Calu3 (cell line): Measurements from ENCODE around the gene YIF1B. TPM values are rescaled to one million over a fixed set of nuclear protein-coding genes. Genes with fewer than 3 reads are reported as not detected.
A peak's percentile ranks its signal among the peaks of the same experiment; 100 is the strongest.

ENCODE experiments used
- BruUV-seq: library from RNA; stranded (reverse); fragments of 400-500 nt; replicated peaks from 2 replicates; lab custom pipeline; 2021; lab: Mats Ljungman, UMichigan
- CTCF ChIA-PET: fragments of 300-600 bp; sonication (Branson Sonifier 250); formaldehyde crosslinking; loops from one replicate; lab custom pipeline; 2022; ENCODE audit warnings: antibody characterized with exemption; lab: Charles Lee
- DNase-seq: peaks from one replicate; pipeline ENCODE4 v3.0.0; 2022
- H3K27ac Mint-ChIP-seq: one replicate; pipeline ENCODE4 v1.8.0; 2022; ENCODE audit warnings: mixed read lengths; ENCODE audit not compliant: unreplicated experiment
- H3K27me3 Mint-ChIP-seq: one replicate; pipeline ENCODE4 v1.8.0; 2022; ENCODE audit warnings: mixed read lengths; ENCODE audit not compliant: unreplicated experiment
- H3K36me3 Mint-ChIP-seq: one replicate; pipeline ENCODE4 v1.8.0; 2022; ENCODE audit warnings: mild to moderate bottlenecking, moderate library complexity, mixed read lengths; ENCODE audit not compliant: insufficient read depth, unreplicated experiment
- H3K4me1 Mint-ChIP-seq: one replicate; pipeline ENCODE4 v1.8.0; 2022; ENCODE audit warnings: mild to moderate bottlenecking, low read depth, mixed read lengths; ENCODE audit not compliant: unreplicated experiment
- H3K4me3 Mint-ChIP-seq: one replicate; pipeline ENCODE4 v1.8.0; 2022; ENCODE audit warnings: mild to moderate bottlenecking, low read depth, moderate library complexity, mixed read lengths; ENCODE audit not compliant: unreplicated experiment
- H3K9me3 Mint-ChIP-seq: one replicate; pipeline ENCODE4 v1.8.0; 2022; ENCODE audit warnings: low read depth, mixed read lengths; ENCODE audit not compliant: unreplicated experiment
- CTCF ChIP-seq: fragments of 200-600 bp; IDR thresholded peaks from one replicate; pipeline ENCODE4 v1.8.0; 2022; ENCODE audit warnings: antibody characterized with exemption; ENCODE audit not compliant: unreplicated experiment
- intact Hi-C: fragments of 100-400 bp; cut with micrococcal nuclease; formaldehyde crosslinking; loops from one replicate; pipeline ENCODE4 v1.10.0; 2022; ENCODE audit not compliant: unreplicated experiment
- total RNA-seq: library from RNA; stranded (reverse); gene quantifications from 2 replicates; pipeline ENCODE4 v1.2.3, GENCODE V29; 2022

The YIF1B gene
- total RNA-seq, 1 experiment from 2014 or later, result 45.4 TPM

DNA sequence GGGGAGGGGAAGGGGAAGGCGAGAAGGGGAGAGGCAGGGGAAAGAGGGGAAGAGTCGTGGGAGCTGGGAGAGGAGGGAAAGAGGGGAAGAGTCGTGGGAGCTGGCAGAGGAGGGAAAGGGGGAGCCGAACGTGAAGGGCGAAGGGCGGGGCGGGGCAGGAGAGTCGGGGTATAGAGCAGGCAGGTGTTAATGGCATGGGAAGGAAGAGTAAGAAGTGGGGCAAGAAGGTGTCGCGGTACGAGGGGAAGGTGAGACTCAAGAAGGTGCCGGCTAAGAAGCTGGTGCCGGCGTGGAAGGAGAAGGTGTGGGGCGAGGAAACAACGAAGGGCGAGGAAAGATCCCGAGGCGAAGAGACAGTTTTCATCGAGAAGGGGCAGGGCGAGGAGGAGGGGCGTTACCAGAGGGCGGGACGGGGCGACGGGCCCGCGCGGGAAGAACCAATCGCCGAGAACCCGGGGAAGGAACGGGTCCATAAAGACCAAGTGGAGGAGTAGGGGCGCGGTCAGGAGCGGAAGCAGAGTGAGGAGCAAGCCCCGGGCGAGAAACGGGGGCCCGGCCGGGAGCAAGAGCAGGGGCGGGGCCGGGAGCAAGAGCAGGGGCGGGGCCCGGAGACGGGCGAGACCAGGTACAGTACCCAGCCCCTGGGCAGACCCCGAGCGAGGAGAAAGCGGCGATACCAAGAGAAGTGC is 20.3 kb upstream of the YIF1B start:
- peaks cover 19% of the 10 kb centered on the region for H3K4me1 Mint-ChIP-seq
- H3K36me3 Mint-ChIP-seq, result peaks cover 21% of the 10 kb centered on the region
- CTCF ChIA-PET, result interaction anchor here (0.6 to 1.6 kb wide), 11 partner anchors 26 to 429 kb away, joined by 3 to 22 read pairs (median 4); partner anchors contain the start of genes GGN, PSMD8, SIPA1L3 and SPINT2
- H3K27ac Mint-ChIP-seq, result peak overlapping the region; percentile 79
- TF ChIP-seq CTCF, result no peak
- peak overlapping the region; percentile 88 for H3K4me3 Mint-ChIP-seq
- DNase-seq, result peak; percentile 99
- H3K9me3 Mint-ChIP-seq, result no peaks in the 10 kb centered on the region
- H3K27me3 Mint-ChIP-seq, result no peaks in the 10 kb centered on the region
- intact Hi-C loops, result loop anchor here (1.0 to 2.0 kb wide), 3 partner anchors 38 to 101 kb away; partner anchors contain the start of gene PSMD8
- BruUV-seq, result no TSS peak

DNA sequence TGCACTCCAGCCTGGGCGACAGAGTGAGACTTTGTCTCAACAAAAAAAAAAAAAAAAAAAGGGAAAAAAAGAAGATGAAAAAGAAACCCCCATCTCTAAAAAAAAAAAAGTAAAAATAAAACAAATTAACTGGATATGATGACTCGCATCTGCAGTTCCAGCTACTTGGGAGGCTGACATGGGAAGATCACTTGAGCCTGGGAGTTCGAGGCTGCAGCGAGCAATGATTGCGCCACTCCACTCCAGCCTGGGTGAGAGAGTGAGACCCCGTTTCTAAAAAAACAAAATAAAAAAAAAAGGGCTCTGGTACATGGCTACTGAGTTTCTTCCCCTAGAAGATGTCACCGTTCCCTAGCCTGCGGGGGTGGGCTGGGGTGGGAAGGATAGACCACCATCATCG is 17.5 kb upstream of the YIF1B start:
- H3K27me3 Mint-ChIP-seq, result no peaks in the 10 kb centered on the region
- no peaks in the 10 kb centered on the region for H3K9me3 Mint-ChIP-seq
- intact Hi-C loops, result loop anchor here (5.0 kb wide), 1 partner anchor 436 kb away; no protein-coding TSS in a partner anchor
- CTCF ChIA-PET, result interaction anchor here (0.6 to 1.3 kb wide), 2 partner anchors 90 to 222 kb away, joined by 5 to 6 read pairs; no protein-coding TSS in a partner anchor
- peaks cover 25% of the 10 kb centered on the region for H3K36me3 Mint-ChIP-seq
- no peak overlapping the region for H3K27ac Mint-ChIP-seq
- no peak overlapping the region for H3K4me3 Mint-ChIP-seq
- TF ChIP-seq CTCF, result no peak
- H3K4me1 Mint-ChIP-seq, result peaks cover 10% of the 10 kb centered on the region
- DNase-seq, result no peak
- no TSS peak for BruUV-seq

DNA sequence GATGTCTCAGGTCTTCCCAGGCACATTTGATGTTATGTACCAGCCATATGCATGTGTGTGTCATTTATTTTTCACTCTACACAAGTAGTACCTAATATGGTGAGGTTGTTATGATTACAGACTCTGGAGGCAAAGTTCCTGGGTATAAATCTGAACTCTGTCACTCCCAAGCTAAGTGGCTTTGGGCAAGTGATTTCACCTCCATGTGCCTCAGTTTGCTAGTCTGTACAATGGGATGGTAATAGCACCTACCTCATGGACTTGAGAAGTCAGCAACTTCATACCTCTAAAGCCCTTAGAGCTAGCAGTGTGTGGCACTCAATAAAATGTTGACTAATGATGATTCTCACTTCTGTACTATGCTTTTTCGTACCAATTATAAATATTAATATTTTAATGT is 16.0 kb upstream of the YIF1B start:
- H3K4me1 Mint-ChIP-seq, result peaks cover 3% of the 10 kb centered on the region
- no peak overlapping the region for H3K27ac Mint-ChIP-seq
- no peaks in the 10 kb centered on the region for H3K9me3 Mint-ChIP-seq
- H3K36me3 Mint-ChIP-seq, result peaks cover 19% of the 10 kb centered on the region
- no peak for DNase-seq
- no peaks in the 10 kb centered on the region for H3K27me3 Mint-ChIP-seq
- intact Hi-C loops, result loop anchor here (5.0 kb wide), 1 partner anchor 434 kb away; no protein-coding TSS in a partner anchor
- BruUV-seq, result no TSS peak
- no peak for TF ChIP-seq CTCF
- CTCF ChIA-PET, result interaction anchor here (1.3 kb wide), 1 partner anchor 88 kb away, joined by 5 read pairs; no protein-coding TSS in a partner anchor
- no peak overlapping the region for H3K4me3 Mint-ChIP-seq

GRCh38 chr19:38329651-38330050 is 13.9 kb upstream of the YIF1B start:
- CTCF ChIA-PET, result no interaction called here
- H3K27ac Mint-ChIP-seq, result no peak overlapping the region
- H3K4me1 Mint-ChIP-seq, result no peaks in the 10 kb centered on the region
- no peak for TF ChIP-seq CTCF
- no peaks in the 10 kb centered on the region for H3K9me3 Mint-ChIP-seq
- BruUV-seq, result no TSS peak
- DNase-seq, result no peak
- intact Hi-C loops, result loop anchor here (5.0 kb wide), 1 partner anchor 432 kb away; no protein-coding TSS in a partner anchor
- H3K36me3 Mint-ChIP-seq, result peaks cover 4% of the 10 kb centered on the region
- H3K27me3 Mint-ChIP-seq, result no peaks in the 10 kb centered on the region
- H3K4me3 Mint-ChIP-seq, result no peak overlapping the region
